SK-N-SH (cell line): ENCODE results near the gene WDR82. TPM values are rescaled to one million over a fixed set of nuclear protein-coding genes. Genes with fewer than 3 reads are reported as not detected.

ENCODE experiments used
- CTCF ChIA-PET: fragments of 300-600, 350-600 bp; formaldehyde crosslinking; extraction: SDS; loops from one replicate; lab custom pipeline; 2021; lab: Yijun Ruan, JAX
- POLR2A ChIA-PET: fragments of 350-600 bp; sonication (Branson Sonifier 250); formaldehyde crosslinking; extraction: SDS; loops from one replicate; lab custom pipeline; 2020; ENCODE audit warnings: antibody characterized with exemption, inconsistent platforms; lab: Yijun Ruan, JAX
- DNase-seq: peaks from one replicate; pipeline ENCODE4 v3.0.0; 2012
- H2AFZ ChIP-seq: fragments of 200-600 bp; sonication (generic); 2 replicates; pipeline ENCODE4 v1.8.1; 2016; ENCODE audit warnings: antibody characterized with exemption, mild to moderate bottlenecking, low read depth
- H3F3A ChIP-seq: fragments of 200-600 bp; sonication (generic); replicated peaks from 2 replicates; pipeline ENCODE3; 2016; ENCODE audit warnings: antibody characterized with exemption, mild to moderate bottlenecking; ENCODE audit not compliant: insufficient read depth
- H3K27ac ChIP-seq, 2 experiments: fragments of 200-500 bp in 1 of 2; fragments of 200-600 bp in 1 of 2; sonication (Bioruptor generic) in 1 of 2; sonication (generic), shearing (Covaris generic) in 1 of 2; 2 replicates each; pipeline versions ENCODE4 v1.5.1 to v1.6.1; 2014 to 2016; ENCODE audit warnings: low read depth in 2 of 2, inconsistent platforms in 1 of 2, low read length in 1 of 2, mild to moderate bottlenecking in 1 of 2, mixed read lengths in 1 of 2
- H3K27me3 ChIP-seq: fragments of 200-600 bp; sonication (generic), shearing (Covaris generic); 2 replicates; pipeline ENCODE4 v1.6.1; 2016; ENCODE audit warnings: mixed run types; ENCODE audit not compliant: insufficient read depth
- H3K36me3 ChIP-seq, 2 experiments: fragments of 200-500 bp in 1 of 2; fragments of 200-600 bp in 1 of 2; sonication (Bioruptor generic) in 1 of 2; sonication (generic) in 1 of 2; replicated peaks in 1 of 2; 2 replicates each; pipeline versions ENCODE3 to v1.5.1; 2014 to 2016; ENCODE audit warnings: low read length in 1 of 2, mild to moderate bottlenecking in 1 of 2; ENCODE audit not compliant: insufficient read depth in 2 of 2, control insufficient read depth in 1 of 2
- H3K4me1 ChIP-seq, 2 experiments: fragments of 200-500 bp in 1 of 2; fragments of 200-600 bp in 1 of 2; sonication (Bioruptor generic) in 1 of 2; sonication (generic), shearing (Covaris generic) in 1 of 2; 2 replicates each; pipeline versions ENCODE4 v1.5.1 to v1.6.1; 2014 to 2016; ENCODE audit warnings: low read depth in 1 of 2, low read length in 1 of 2, mixed run types in 1 of 2; ENCODE audit not compliant: insufficient read depth in 2 of 2, control insufficient read depth in 1 of 2
- H3K4me2 ChIP-seq: fragments of 200-600 bp; sonication (generic), shearing (Covaris generic); 2 replicates; pipeline ENCODE4 v1.6.1; 2017; ENCODE audit warnings: mixed run types
- H3K4me3 ChIP-seq, 2 experiments: fragments of 200-500 bp in 1 of 2; fragments of 200-600 bp in 1 of 2; sonication (Bioruptor generic) in 1 of 2; sonication (generic), shearing (Covaris generic) in 1 of 2; 2 replicates each; pipeline versions ENCODE4 v1.5.1 to v1.8.1; 2014 to 2016; ENCODE audit warnings: low read depth in 2 of 2, inconsistent platforms in 1 of 2, low read length in 1 of 2, mild to moderate bottlenecking in 1 of 2, mixed read lengths in 1 of 2, moderate library complexity in 1 of 2
- H3K79me2 ChIP-seq: fragments of 200-600 bp; sonication (generic); 2 replicates; pipeline ENCODE4 v1.8.1; 2017; ENCODE audit warnings: mild to moderate bottlenecking; ENCODE audit not compliant: insufficient read depth
- H3K9ac ChIP-seq: fragments of 200-600 bp; sonication (generic); 2 replicates; pipeline ENCODE4 v1.6.1; 2017; ENCODE audit warnings: mixed run types
- H3K9me2 ChIP-seq: fragments of 200-600 bp; sonication (generic); 2 replicates; pipeline ENCODE4 v1.6.1; 2017; ENCODE audit warnings: mixed run types
- H3K9me3 ChIP-seq: fragments of 200-600 bp; sonication (generic); 2 replicates; pipeline ENCODE4 v1.6.1; 2017; ENCODE audit warnings: mixed run types, mild to moderate bottlenecking, moderate library complexity
- H4K20me1 ChIP-seq: fragments of 200-600 bp; sonication (generic); 2 replicates; pipeline ENCODE4 v1.6.1; 2017; ENCODE audit warnings: mild to moderate bottlenecking, mixed run types; ENCODE audit not compliant: insufficient read depth
- CHD2 ChIP-seq: fragments of 150-350 bp; IDR thresholded peaks from 2 replicates; pipeline ENCODE4 v1.6.1; 2018; ENCODE audit warnings: low read length; ENCODE audit not compliant: partially characterized antibody
- CTCF ChIP-seq: fragments of 200-600 bp; sonication (generic); IDR thresholded peaks from 2 replicates; pipeline ENCODE4 v1.6.1; 2017; ENCODE audit warnings: antibody characterized with exemption, mild to moderate bottlenecking, moderate library complexity
- ELF1 ChIP-seq: IDR thresholded peaks from 2 replicates; pipeline ENCODE4 v1.4.0; 2012
- EP300 ChIP-seq, 2 experiments: IDR thresholded peaks; 2 replicates each; pipeline versions ENCODE4 v1.4.0 to v1.6.1; 2012; ENCODE audit warnings: borderline replicate concordance in 1 of 2, low read depth in 1 of 2, low read length in 1 of 2
- FOXJ3 ChIP-seq: sonication (generic); formaldehyde crosslinking; IDR thresholded peaks from 2 replicates; pipeline ENCODE4 v1.5.1; 2020; ENCODE audit warnings: mild to moderate bottlenecking, missing genetic modification reagents
- GABPA ChIP-seq: IDR thresholded peaks from 2 replicates; pipeline ENCODE4 v1.4.0; 2012; ENCODE audit warnings: low read depth, mild to moderate bottlenecking
- MEF2A ChIP-seq: IDR thresholded peaks from 2 replicates; pipeline ENCODE4 v1.4.0; 2012; ENCODE audit warnings: low read depth, borderline replicate concordance
- NFIC ChIP-seq: IDR thresholded peaks from 2 replicates; pipeline ENCODE4 v1.4.0; 2012; ENCODE audit warnings: borderline replicate concordance
- PBX3 ChIP-seq: IDR thresholded peaks from 2 replicates; pipeline ENCODE4; 2012
- POLR2AphosphoS5 ChIP-seq: IDR thresholded peaks from 2 replicates; pipeline ENCODE4 v1.6.1; 2012; ENCODE audit warnings: low read depth, low read length
- RAD21 ChIP-seq: IDR thresholded peaks from 2 replicates; pipeline ENCODE4 v1.6.1; 2012; ENCODE audit warnings: mild to moderate bottlenecking, low read length
- RCOR1 ChIP-seq: fragments of 150-350 bp; IDR thresholded peaks from 2 replicates; pipeline ENCODE4 v1.6.1; 2017; ENCODE audit warnings: antibody characterized with exemption, low read length
- RFX5 ChIP-seq: IDR thresholded peaks from 2 replicates; pipeline ENCODE4 v1.6.1; 2012; ENCODE audit warnings: mild to moderate bottlenecking, improper control_type of control experiment, low read length
- SIN3A ChIP-seq: IDR thresholded peaks from 2 replicates; pipeline ENCODE4 v1.6.1; 2012; ENCODE audit warnings: low read depth, mild to moderate bottlenecking, low read length, moderate library complexity, borderline replicate concordance
- SMC3 ChIP-seq: IDR thresholded peaks from 2 replicates; pipeline ENCODE4 v1.6.1; 2012; ENCODE audit warnings: low read depth, low read length, improper control_type of control experiment
- USF2 ChIP-seq: fragments of 150-350 bp; IDR thresholded peaks from 2 replicates; pipeline ENCODE4 v1.6.1; 2017; ENCODE audit warnings: antibody characterized with exemption, low read length, low read depth, borderline replicate concordance
- YY1 ChIP-seq: IDR thresholded peaks from 2 replicates; pipeline ENCODE4 v1.4.0; 2012; ENCODE audit warnings: low read depth, mild to moderate bottlenecking
- WGBS: methylation state at CpG from one replicate; pipeline ENCODE4 v1.1.6; 2017; ENCODE audit warnings: low lambda C conversion rate; 5-methylcytosine and 5-hydroxymethylcytosine counted together
- polyA plus RNA-seq, 3 experiments: library from polyadenylated mRNA; depleted of rRNA; stranded (reverse); fragments of >200 nt; gene quantifications; 2 replicates each; pipeline ENCODE4 v1.2.3, GENCODE V29; 2012

WDR82 gene
- polyA plus RNA-seq, 1 of the 3 experiments (the other 2 are of a cell fraction): 41.2 TPM

GRCh38 chr3:52268036-52268435 is 10.4 kb downstream of the WDR82 start:
- 96% methylated on average over 7 of the region's 7 CpGs for WGBS
- TF ChIP-seq FOXJ3 (no peak), NFIC (no peak), USF2 (no peak), GABPA (no peak), EP300 (IDR thresholded peaks at IDR 0.05; ENCODE audit: borderline replicate concordance in 1 of 2, low read depth in 1 of 2, low read length in 1 of 2) (no peak), SIN3A (no peak), RCOR1 (no peak), POLR2AphosphoS5 (no peak), CHD2 (no peak), CTCF (no peak), YY1 (no peak), RAD21 (no peak), PBX3 (no peak)
- Histone ChIP-seq H3K79me2 (peaks cover 98% of the 10 kb centered on the region), H3K27ac (no peak overlapping the region), H3K9me3 (no peaks in the 10 kb centered on the region), H3K36me3 (peaks cover 59 to 79% of the 10 kb centered on the region in 2 experiments), H2AFZ (no peak overlapping the region), H3F3A (peaks cover 3% of the 10 kb centered on the region), H4K20me1 (peaks cover 78% of the 10 kb centered on the region), H3K9ac (no peak overlapping the region), H3K27me3 (no peaks in the 10 kb centered on the region), H3K4me1 (no peaks in the 10 kb centered on the region), H3K4me3 (no peak overlapping the region), H3K9me2 (no peaks in the 10 kb centered on the region), H3K4me2 (no peak overlapping the region)
- POLR2A ChIA-PET: no interaction called here
- CTCF ChIA-PET: interaction anchor here (2.5 kb wide), 1 partner anchor 37 kb away, joined by 6 read pairs; no protein-coding TSS in a partner anchor
- no peak for DNase-seq

- WGBS: 98% methylated on average over 6 of the region's 6 CpGs
Measured at GRCh38 chr3:52265387-52265786, 13.1 kb downstream of the WDR82 start.

More at GRCh38 chr3:52265387-52265786, 13.1 kb downstream of the WDR82 start:
- H3K4me2 ChIP-seq: no peak overlapping the region
- no peak for DNase-seq
- H3K79me2 ChIP-seq: peaks cover 98% of the 10 kb centered on the region
- H4K20me1 ChIP-seq: peaks cover 63% of the 10 kb centered on the region
- H3K4me3 ChIP-seq: no peak overlapping the region
- H3K4me1 ChIP-seq: no peaks in the 10 kb centered on the region
- H3K36me3 ChIP-seq: peaks cover 65 to 94% of the 10 kb centered on the region in 2 experiments
- no peak overlapping the region for H2AFZ ChIP-seq
- no peak overlapping the region for H3K27ac ChIP-seq
- H3K9me2 ChIP-seq: no peaks in the 10 kb centered on the region
- ChIA-PET CTCF (interaction anchor here (2.6 kb wide), 1 partner anchor 45 kb away, joined by 8 read pairs; no protein-coding TSS in a partner anchor), POLR2A (no interaction called here)
- H3F3A ChIP-seq: peaks cover 9% of the 10 kb centered on the region
- H3K9me3 ChIP-seq: no peaks in the 10 kb centered on the region
- no peak for TF ChIP-seq SIN3A
- TF ChIP-seq USF2: no peak
- no peak for TF ChIP-seq MEF2A
- no peak for TF ChIP-seq SMC3
- TF ChIP-seq ELF1: no peak
- no peak for TF ChIP-seq RCOR1
- TF ChIP-seq RFX5: no peak
- TF ChIP-seq CTCF: no peak
- TF ChIP-seq NFIC: no peak
- no peak for TF ChIP-seq GABPA
- no peaks in the 10 kb centered on the region for H3K27me3 ChIP-seq
- H3K9ac ChIP-seq: no peak overlapping the region
